Urinary bladder (tissue), 4 donors: Measurements from ENCODE around the gene SCLY. TPM values are rescaled to one million over a fixed set of nuclear protein-coding genes. Genes with fewer than 3 reads are reported as not detected.

ENCODE experiments used
- DNase-seq: peaks from one replicate; pipeline ENCODE4 v3.0.0-alpha.2; 2015; ENCODE audit errors: extremely low spot score
- H3K27ac ChIP-seq: one replicate; pipeline ENCODE4 v1.5.1; 2013; ENCODE audit warnings: low read depth, mild to moderate bottlenecking, moderate library complexity
- H3K36me3 ChIP-seq: one replicate; pipeline ENCODE4 v1.6.1; 2013; ENCODE audit warnings: mild to moderate bottlenecking, moderate library complexity; ENCODE audit not compliant: insufficient read depth
- H3K4me1 ChIP-seq: one replicate; pipeline ENCODE4 v1.6.1; 2013; ENCODE audit warnings: mild to moderate bottlenecking, moderate library complexity; ENCODE audit not compliant: insufficient read depth
- H3K4me3 ChIP-seq: one replicate; pipeline ENCODE4 v1.5.1; 2013; ENCODE audit warnings: low read depth, low read length
- WGBS: extraction: QIAGEN DNeasy Blood & Tissue Kit; methylation state at CpG from one replicate; pipeline ENCODE4 v1.1.7; 2013; 5-methylcytosine and 5-hydroxymethylcytosine counted together
- polyA plus RNA-seq: library from polyadenylated mRNA; stranded (reverse); fragments of 200-250 nt; gene quantifications from one replicate; pipeline ENCODE4 v1.2.3, GENCODE V29; 2013
- total RNA-seq: library from RNA; depleted of rRNA; stranded (reverse); fragments of >200 nt; gene quantifications from one replicate; pipeline ENCODE4 v1.2.3, GENCODE V29; 2014
- donor health status: healthy with polysubstance abuse.
- donor health status: healthy.

Gene SCLY
- total and polyA plus RNA-seq, 2 donors: 13.6 to 15.1 TPM

DNA sequence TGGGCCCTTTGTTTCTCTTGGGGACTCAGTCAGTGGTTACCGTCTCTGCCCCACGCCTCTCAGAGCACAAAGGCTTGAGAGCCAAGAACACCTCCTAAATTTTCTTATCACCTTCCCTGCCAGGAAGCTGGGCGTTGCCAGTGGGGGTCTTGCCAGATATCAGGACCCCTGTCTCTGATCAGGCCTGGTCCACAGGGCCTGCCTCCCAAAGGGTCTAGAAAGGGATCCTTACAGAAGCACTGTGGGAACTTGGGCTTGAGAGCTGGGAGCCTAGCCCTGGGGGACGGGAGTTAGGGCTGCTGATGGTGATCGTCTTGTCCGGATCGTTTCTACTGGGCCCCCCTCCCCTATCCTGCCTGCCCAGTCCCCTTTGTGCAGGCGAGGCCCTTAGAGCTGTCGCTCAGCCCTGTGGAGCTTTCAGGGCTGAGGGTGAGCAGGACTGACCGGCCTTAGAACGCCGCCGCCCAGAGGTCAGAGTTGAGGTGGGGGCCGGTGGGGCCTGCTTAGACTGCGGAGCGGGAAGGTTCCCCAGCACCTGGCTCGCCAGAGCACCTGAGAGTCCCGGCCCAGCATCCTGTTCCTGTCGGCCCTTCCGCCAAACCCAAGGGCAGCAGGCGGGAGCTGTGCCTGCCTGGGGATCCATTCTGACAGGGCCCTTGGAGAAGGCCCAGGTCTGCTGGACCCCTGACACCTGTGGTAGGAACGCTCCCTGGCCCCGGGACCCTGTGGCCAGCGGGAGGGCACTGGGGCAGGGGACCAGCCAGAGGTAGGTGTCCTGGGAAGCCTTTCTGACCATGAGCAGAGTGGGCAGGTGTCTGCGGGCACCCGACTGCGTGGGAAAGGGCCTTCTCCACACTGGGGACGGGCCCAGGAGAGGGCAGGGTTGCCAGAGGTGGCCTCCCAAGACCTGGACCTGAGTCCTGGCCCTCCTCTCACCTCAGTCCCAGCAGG lies 40.3 kb downstream of the SCLY start:
- 85% methylated on average over 28 of the region's 28 CpGs for WGBS
- Histone ChIP-seq H3K4me1 (no peaks in the 10 kb centered on the region), H3K36me3 (no peaks in the 10 kb centered on the region), H3K4me3 (no peak overlapping the region), H3K27ac (no peak overlapping the region)
- no peak for DNase-seq

DNA sequence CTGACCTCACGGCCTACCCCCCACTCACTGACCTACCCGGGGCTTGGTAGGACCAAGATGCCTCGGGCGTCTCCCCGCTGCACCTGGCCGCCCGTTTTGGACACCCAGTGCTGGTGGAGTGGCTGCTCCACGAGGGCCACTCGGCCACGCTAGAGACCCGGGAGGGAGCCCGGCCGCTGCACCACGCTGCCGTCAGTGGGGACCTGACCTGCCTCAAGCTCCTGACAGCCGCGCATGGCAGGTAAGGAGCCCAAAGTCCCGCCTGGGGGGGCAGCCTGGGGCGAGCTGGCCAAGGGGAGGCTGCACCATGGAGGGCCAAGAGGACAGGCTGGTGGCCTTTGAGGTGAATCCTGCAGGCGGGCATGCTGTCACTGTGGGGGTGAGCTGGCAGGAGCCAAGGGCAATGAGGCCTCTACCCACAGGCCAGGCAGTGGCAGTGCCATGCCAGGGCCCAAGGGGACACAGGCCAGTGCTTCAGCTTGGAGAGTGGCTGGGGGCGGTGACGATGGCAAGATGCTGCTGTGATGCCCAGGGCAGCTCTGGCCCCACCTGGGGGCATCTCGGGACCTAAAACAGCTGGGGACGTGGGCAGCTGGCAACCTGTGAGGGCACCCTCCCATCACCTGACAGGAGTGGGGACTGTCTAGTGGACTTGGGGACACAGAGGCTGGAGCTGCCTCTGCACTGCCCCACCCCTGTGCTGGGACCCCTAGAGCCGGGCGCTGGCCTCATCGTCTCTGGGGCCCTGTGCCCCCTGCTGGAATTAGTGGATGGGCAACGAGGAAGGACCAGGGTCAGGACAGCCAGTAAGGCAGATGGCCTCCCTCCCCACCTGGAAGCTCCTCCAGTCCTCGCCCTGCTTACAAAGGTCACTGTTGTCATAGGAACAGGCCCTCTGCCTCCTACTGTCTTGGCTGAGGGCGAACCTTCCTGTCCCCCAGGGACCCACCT lies 41.4 kb downstream of the SCLY start:
- no peaks in the 10 kb centered on the region for H3K36me3 ChIP-seq
- no peak overlapping the region for H3K27ac ChIP-seq
- no peak overlapping the region for H3K4me3 ChIP-seq
- DNase-seq: no peak
- 88% methylated on average over 30 of the region's 30 CpGs for WGBS
- H3K4me1 ChIP-seq: no peaks in the 10 kb centered on the region

DNA sequence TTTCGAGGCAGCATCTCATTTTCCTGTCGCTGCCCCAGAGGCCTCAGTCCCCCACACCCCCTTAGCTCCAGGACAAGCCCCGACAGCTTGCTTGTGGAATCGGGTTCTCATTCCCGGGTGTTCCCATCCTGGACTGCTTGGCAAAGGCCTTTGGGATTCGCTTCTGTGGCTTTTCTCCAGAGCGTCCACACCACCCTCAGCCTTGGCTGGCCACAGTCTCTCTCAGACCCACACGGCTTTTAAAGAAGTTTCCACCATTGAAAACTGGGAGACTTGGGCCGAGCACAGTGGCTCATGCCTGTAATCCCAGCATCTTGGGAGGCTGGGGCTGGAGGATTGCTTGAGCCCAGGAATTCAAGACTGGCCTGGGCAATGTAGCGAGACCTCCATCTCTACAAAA lies 42.1 kb downstream of the SCLY start:
- no peak for DNase-seq

DNA sequence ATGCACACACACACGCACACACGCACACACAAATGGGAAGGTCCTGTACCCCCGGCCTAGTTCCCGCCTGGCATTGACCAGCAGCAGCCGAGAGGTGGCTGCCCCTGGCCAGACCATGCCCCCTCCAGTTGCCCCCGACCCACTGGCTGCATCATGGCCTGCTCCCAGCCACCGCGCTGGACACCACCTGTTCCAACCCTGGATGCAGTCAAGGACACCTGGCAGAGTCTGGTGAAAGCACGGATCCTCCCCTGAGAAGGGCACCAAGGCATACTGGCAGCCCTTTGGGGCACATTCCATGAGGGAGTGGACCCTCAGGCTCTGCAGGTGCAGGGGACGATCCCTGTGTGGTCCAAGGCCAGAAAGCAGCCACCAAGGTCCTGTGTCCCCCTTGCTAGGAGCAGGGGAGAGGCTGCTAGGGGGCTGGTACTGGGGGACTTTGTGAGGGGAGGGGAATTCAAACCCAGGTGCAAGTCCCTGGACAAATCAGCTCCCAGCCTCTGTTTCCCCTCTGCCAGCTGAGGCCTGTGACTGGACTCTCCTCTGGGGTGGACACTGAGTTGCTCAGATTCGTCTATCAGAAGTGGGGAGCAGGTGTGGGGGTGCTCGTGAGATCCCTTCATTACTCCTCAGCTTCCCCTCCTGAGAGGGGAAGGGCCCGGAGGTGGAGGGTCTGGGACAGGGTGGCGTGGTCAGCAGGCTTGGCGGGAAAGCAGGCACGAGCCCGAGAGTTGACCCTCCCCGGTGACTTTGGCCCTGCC lies 42.8 kb downstream of the SCLY start:
- no peak for DNase-seq
- Histone ChIP-seq H3K27ac (no peak overlapping the region), H3K36me3 (no peaks in the 10 kb centered on the region), H3K4me1 (no peaks in the 10 kb centered on the region), H3K4me3 (no peak overlapping the region)
- 94% methylated on average over 18 of the region's 18 CpGs for WGBS

More for the DNA sequence above, 42.1 kb downstream of the SCLY start:
- Histone ChIP-seq H3K4me1 (no peaks in the 10 kb centered on the region), H3K4me3 (no peak overlapping the region), H3K36me3 (no peaks in the 10 kb centered on the region), H3K27ac (no peak overlapping the region)
- 80% methylated on average over 10 of the region's 10 CpGs for WGBS

DNA sequence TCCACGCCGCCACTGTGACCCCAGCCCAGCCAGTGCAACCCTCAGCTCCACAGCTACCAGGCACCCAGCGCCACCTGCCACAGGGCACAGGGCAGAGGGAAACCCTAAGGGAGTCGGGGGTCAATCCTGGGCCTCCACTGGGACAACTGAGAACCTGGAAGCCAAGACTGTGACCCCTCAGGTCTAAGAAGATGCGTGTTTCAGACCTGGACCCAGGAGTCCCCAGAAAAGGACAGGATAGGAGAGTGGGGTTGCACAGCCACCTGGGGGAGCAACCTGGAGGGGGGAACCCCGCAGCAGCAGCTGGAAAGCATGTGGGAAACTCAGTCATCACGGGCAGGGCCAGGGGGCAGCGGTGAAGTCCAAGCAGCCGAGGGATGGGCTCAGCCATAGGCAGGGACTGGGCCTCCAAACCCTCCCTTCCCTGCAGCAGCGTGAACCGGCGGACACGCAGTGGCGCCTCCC lies 43.5 kb downstream of the SCLY start:
- no peaks in the 10 kb centered on the region for H3K4me1 ChIP-seq
- H3K27ac ChIP-seq: no peak overlapping the region
- WGBS: 88% methylated on average over 14 of the region's 14 CpGs
- no peaks in the 10 kb centered on the region for H3K36me3 ChIP-seq
- no peak overlapping the region for H3K4me3 ChIP-seq
- no peak for DNase-seq

DNA sequence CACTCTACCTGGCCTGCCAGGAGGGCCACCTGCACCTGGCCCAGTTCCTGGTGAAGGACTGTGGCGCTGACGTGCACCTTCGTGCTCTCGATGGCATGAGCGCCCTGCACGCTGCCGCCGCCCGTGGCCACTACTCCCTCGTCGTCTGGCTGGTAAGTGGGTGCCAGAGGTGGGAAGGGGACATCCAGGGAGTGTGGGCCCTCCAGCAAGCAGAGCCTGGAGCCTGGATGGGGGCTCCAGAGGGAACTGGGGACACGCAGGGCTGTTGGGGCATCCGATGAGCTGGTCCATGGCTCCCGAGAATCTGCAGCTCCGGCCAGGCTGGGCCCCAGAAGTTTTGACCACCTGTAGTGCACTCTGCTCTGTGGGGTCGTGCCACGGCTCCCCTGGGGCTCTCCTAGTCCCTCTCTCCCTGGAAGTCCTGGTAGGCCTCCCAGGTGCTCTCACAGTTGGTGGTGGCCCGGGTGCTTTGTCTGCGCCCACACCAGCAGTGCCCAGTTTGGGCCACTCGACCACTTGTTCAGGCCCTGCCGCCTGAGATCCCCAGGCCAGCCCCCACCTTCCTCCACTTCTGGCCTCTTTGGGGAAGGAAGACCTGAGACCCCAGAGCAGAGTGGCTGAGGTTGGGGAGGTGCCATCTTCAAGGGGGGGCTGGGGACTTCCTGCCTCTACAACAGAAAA lies 44.0 kb downstream of the SCLY start:
- no peak for DNase-seq
- no peak overlapping the region for H3K27ac ChIP-seq
- WGBS: 95% methylated on average over 21 of the region's 21 CpGs
- H3K4me1 ChIP-seq: no peaks in the 10 kb centered on the region
- no peak overlapping the region for H3K4me3 ChIP-seq
- H3K36me3 ChIP-seq: no peaks in the 10 kb centered on the region

DNA sequence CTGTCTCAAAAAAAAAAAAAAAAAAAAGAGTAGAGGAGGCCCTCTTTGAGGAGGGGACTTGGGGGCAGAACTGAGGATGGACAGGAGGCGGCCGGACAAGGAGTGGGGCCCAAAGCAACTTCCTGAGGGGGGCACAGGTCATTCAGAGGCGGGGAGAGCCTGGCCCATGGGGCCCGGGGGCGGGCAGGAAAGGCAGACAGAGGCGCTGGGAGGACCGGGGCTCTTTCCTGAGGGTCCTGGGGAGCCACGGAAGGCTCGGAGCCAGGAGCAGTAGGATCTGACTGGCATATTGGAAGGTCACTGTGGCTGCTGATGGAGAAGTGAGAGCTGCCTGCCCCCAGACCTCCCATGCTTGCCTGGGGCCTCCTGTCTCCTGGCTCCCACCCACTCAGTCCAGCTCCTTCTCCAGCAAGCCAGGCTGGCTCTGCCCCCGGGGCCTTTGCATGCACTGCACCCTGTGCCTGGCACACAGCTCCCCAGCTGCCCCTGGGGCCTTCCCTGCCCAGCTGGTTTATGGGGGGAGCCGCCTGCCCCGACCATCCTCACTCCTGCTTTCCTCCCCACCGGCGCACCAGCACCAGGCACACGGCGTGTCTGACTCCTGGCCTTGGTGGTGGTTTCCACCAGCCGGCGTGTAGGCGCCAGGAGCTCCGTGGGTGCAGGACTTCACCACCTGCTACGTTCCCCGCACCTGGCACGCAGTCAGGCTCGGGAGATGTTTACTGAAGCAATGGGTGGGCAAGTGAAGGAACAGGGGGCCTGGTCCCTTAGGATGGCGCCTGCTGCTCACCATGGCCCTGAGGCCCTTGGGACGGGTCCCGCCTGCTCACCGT lies 44.9 kb downstream of the SCLY start:
- no peak for DNase-seq
- Histone ChIP-seq H3K4me1 (no peaks in the 10 kb centered on the region), H3K36me3 (no peaks in the 10 kb centered on the region), H3K4me3 (no peak overlapping the region), H3K27ac (no peak overlapping the region)
- 90% methylated on average over 28 of the region's 28 CpGs for WGBS

DNA sequence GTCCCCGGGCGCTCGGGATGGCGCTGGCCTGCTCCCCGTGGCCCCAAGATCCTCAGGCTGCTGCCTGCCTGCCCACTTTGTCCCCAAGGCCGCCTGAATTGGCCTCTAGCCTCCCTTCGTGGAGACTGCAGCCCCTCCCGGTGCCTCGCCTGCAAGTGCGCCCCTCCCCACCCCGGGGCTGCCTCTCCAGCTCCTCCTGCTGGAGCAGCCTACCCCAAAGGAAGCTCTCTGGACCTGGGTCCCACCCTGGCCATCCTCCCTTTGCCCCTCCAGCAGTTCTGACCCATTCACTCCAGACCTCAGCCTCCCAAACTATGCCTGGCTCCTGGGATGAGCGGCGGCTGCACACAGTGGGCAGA lies 45.5 kb downstream of the SCLY start:
- no peak overlapping the region for H3K27ac ChIP-seq
- H3K36me3 ChIP-seq: no peaks in the 10 kb centered on the region
- H3K4me1 ChIP-seq: no peaks in the 10 kb centered on the region
- DNase-seq: no peak
- H3K4me3 ChIP-seq: no peak overlapping the region
- WGBS: 82% methylated on average over 13 of the region's 13 CpGs

DNA sequence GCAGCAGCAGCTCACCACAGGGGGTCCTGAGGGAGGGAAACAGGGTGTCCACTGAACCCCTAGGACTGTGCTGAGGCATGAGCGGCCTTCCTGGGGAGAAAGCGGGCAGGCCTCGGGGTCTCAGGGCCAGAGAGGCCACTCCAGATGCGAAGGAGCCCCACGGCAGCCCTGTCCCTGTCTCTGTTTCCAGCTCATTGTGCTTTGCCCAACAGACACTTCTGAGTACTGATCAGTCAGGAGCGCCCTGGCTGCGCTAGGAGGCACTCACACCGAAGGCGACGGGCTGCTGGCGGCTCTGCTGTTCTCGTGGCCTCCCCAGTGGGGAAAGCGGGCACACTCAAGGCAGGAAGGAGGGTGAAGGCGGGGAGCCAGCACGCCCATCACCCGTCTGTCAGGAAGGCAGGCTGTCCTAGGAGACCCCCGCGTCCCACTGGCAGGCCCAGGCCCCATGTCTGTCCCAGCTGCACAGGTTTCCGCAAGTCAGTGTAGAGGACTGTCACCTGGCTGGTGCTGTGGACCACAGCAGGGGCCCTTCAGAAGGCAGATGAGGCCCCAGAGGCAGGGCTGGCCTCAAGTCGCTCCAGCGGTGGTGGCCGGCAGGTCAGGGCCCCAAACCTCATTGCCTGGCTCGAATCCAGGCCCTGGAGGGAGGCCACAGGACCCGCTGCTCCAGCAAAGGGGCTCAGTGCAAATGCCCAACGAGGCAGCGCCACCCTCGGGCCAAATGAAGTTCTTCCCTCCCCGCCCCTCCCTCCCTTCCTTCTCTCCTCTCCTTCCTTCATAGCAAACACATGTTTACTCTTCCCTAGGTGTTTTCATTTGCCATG lies 46.1 kb downstream of the SCLY start:
- Histone ChIP-seq H3K36me3 (no peaks in the 10 kb centered on the region), H3K27ac (no peak overlapping the region), H3K4me1 (no peaks in the 10 kb centered on the region), H3K4me3 (no peak overlapping the region)
- WGBS: 83% methylated on average over 28 of the region's 28 CpGs
- no peak for DNase-seq

DNA sequence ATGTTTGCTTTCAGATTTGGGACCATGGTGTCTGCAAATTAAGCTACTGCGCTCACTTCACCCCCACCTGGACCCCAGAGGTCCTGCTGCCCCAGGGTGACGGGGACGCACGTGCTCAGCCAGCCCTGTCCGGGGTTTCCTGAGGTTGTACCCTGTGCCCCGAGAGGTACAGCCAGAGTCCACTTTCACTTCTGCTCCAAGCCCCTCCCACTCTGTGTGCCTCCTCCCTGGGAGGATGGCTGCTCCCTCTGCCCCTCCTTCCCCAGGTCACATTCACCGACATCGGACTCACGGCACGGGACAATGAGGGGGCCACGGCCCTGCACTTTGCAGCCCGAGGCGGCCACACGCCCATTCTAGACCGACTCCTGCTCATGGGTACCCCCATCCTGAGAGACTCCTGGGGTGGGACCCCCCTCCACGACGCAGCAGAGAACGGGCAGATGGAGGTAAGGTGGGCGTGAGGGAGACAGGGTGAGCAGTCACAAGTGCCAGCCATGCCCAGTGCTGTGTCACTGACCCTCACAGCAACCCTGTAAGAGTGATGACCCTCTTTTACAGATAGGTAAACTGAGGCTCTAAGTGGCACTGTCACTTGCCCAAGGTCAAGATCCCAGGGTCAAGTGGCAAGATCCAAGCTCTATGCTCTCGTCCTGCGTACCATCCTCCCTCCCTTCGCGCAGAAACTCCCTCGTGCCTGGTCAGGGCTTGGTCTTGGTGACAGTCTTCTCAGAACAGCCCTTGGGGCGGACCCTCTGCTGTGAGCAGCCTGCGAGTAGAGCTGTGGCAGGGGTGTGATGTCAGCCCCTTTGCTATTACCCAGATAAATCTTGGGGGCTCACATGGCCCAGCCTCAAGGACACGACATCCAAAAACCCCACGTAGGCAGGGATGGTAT lies 47.0 kb downstream of the SCLY start:
- WGBS: 90% methylated on average over 28 of the region's 28 CpGs
- H3K27ac ChIP-seq: no peak overlapping the region

More for the DNA sequence above, 47.0 kb downstream of the SCLY start:
- no peak for DNase-seq
- H3K36me3 ChIP-seq: no peaks in the 10 kb centered on the region
- no peaks in the 10 kb centered on the region for H3K4me1 ChIP-seq
- no peak overlapping the region for H3K4me3 ChIP-seq
